DND-41 (cell line): ENCODE data around the gene SNAPC4.

Experiments
- EZH2 ChIP-seq: IDR thresholded peaks from 3 replicates; pipeline ENCODE4 v1.6.1; 2012; ENCODE audit warnings: borderline replicate concordance, low read depth, mild to moderate bottlenecking, moderate library complexity, low read length, inconsistent platforms; ENCODE audit not compliant: severe bottlenecking
- TF ChIP-seq, protein P1 (sequence below): IDR thresholded peaks from 2 replicates; pipeline ENCODE4 v1.5.1; 2012; ENCODE audit warnings: borderline replicate concordance, low read length, moderate library complexity, mild to moderate bottlenecking; ENCODE audit not compliant: poor library complexity, severe bottlenecking; ENCODE audit errors: extremely low read depth

DNA sequence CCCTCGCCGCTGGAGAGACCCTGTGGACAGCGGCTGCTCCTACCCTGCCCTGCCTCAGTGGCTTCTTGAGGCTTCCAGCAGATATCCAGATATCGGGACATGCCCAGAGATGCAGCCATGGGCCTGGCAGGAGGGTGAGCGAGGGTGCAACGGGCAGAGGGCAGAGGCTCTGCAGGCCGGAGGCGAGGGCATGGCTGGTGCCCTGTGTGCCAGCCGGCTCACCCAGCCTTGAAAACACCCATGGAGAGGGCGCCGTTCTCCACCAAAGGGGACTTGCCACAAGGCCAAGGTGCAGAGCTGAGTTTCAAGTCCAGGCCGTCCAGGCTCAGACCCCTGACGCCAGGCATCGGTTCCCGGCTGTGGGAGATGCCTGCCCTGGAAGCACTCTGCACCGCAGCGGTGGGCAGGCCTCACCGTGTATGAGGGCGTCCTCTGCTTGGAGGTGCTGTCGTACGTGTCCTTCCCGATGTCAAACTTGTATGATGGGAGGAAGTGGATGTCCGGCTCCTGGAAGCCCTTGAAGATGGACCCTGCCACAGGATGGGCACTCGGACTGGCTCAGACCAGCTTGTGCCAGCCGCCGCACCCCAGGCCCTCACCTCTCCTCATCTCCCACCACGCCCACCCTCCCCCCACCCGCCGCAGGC, 30.7 kb upstream of the SNAPC4 start:
- TF ChIP-seq, protein P1, sequence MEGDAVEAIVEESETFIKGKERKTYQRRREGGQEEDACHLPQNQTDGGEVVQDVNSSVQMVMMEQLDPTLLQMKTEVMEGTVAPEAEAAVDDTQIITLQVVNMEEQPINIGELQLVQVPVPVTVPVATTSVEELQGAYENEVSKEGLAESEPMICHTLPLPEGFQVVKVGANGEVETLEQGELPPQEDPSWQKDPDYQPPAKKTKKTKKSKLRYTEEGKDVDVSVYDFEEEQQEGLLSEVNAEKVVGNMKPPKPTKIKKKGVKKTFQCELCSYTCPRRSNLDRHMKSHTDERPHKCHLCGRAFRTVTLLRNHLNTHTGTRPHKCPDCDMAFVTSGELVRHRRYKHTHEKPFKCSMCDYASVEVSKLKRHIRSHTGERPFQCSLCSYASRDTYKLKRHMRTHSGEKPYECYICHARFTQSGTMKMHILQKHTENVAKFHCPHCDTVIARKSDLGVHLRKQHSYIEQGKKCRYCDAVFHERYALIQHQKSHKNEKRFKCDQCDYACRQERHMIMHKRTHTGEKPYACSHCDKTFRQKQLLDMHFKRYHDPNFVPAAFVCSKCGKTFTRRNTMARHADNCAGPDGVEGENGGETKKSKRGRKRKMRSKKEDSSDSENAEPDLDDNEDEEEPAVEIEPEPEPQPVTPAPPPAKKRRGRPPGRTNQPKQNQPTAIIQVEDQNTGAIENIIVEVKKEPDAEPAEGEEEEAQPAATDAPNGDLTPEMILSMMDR, result no peak
- TF ChIP-seq EZH2, result no peak
